SH-SY5Y (cell line): Measurements from ENCODE around the gene GRIA2.

Source experiments
- GATA2 ChIP-seq: IDR thresholded peaks from 2 replicates; pipeline ENCODE4 v1.6.1; 2011; ENCODE audit warnings: mild to moderate bottlenecking, low read depth, low read length
- GATA3 ChIP-seq: IDR thresholded peaks from 2 replicates; pipeline ENCODE4 v1.6.1; 2011; ENCODE audit warnings: low read depth, mild to moderate bottlenecking, low read length, moderate library complexity

DNA sequence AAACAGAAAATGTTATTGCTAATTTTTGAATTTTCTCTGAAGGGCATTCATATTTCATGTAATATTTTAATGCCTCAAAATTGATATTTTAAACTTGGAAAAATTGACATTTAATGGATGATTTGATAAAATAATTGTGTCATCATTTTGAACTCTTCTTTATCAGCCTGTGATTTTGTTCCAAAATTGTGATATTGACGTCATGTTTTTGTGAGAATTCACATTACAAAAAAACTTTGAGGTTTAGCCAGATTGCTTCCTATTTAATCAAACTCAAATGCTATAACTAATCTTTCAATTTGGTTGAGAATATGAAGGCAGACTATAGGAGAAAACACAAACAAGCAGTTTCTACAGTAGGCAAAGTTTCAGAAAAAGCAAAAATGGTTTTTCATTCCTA, 137.4 kb downstream of the GRIA2 start:
- no peak for TF ChIP-seq GATA3
- TF ChIP-seq GATA2: no peak
